Endothelial cell of umbilical vein (primary cell): ENCODE measurements around the gene EP400. TPM values are rescaled to one million over a fixed set of nuclear protein-coding genes. Genes with fewer than 3 reads are reported as not detected.

ENCODE experiments used
- BruUV-seq: library from RNA; stranded (reverse); fragments of 400-500 nt; replicated peaks from 2 replicates; lab custom pipeline; 2021; lab: Mats Ljungman, UMichigan
- CTCF ChIA-PET: fragments of 300-600, 350-600 bp; sonication (Branson Sonifier 250); formaldehyde crosslinking; loops from one replicate; lab custom pipeline; 2021; ENCODE audit warnings: antibody characterized with exemption, inconsistent platforms; lab: Charles Lee
- POLR2A ChIA-PET: fragments of 300-600, 350-600 bp; sonication (Branson Sonifier 250); formaldehyde crosslinking; loops from one replicate; lab custom pipeline; 2021; ENCODE audit warnings: antibody characterized with exemption, inconsistent platforms; lab: Charles Lee
- DNase-seq: peaks from one replicate; pipeline ENCODE4 v3.0.0-alpha.2; 2011; ENCODE audit warnings: low read depth, low spot score
- FAIRE-seq: peaks from 2 replicates; lab custom pipeline; 2011; peaks lifted over from hg19 to GRCh38; lab: Jason Lieb, UNC
- H2AFZ ChIP-seq: 2 replicates; pipeline ENCODE4 v1.6.0; 2012; ENCODE audit warnings: low read depth, low read length, control low read depth, inconsistent platforms
- H3K27ac ChIP-seq: 2 replicates; pipeline ENCODE4 v1.5.1; 2011; ENCODE audit warnings: low read depth, mild to moderate bottlenecking, control low read depth, low read length, moderate library complexity; ENCODE audit not compliant: insufficient read depth
- H3K27me3 ChIP-seq, 2 experiments: 2 replicates each; pipeline versions ENCODE4 v1.6.0 to v1.6.1; 2011; ENCODE audit warnings: low read length in 2 of 2, mixed read lengths in 1 of 2; ENCODE audit not compliant: control insufficient read depth in 2 of 2, insufficient read depth in 2 of 2
- H3K36me3 ChIP-seq, 2 experiments: 2 replicates in 1 of 2; 3 replicates in 1 of 2; pipeline ENCODE4 v1.5.1; 2011; ENCODE audit warnings: low read length in 2 of 2, mild to moderate bottlenecking in 1 of 2, moderate library complexity in 1 of 2; ENCODE audit not compliant: control insufficient read depth in 2 of 2, insufficient read depth in 2 of 2; ENCODE audit errors: extremely low read depth in 1 of 2
- H3K4me1 ChIP-seq: 3 replicates; pipeline ENCODE4 v1.5.1; 2011; ENCODE audit warnings: mild to moderate bottlenecking, low read length; ENCODE audit not compliant: control insufficient read depth, insufficient read depth; ENCODE audit errors: extremely low read depth
- H3K4me2 ChIP-seq: 2 replicates; pipeline ENCODE4 v1.6.1; 2011; ENCODE audit warnings: low read length, control low read depth, mixed read lengths; ENCODE audit not compliant: insufficient read depth
- H3K4me3 ChIP-seq, 3 experiments: fragments of 200-600 bp in 1 of 3; sonication (generic), shearing (Covaris generic) in 1 of 3; replicated peaks in 1 of 3; 2 replicates each; pipeline ENCODE4 v1.5.1; 2011 to 2016; ENCODE audit warnings: control low read depth in 3 of 3, low read length in 3 of 3, mild to moderate bottlenecking in 2 of 3, inconsistent platforms in 1 of 3, low read depth in 1 of 3, moderate library complexity in 1 of 3; ENCODE audit not compliant: insufficient read depth in 1 of 3
- H3K79me2 ChIP-seq: 2 replicates; pipeline ENCODE4 v1.6.0; 2012; ENCODE audit warnings: low read length, inconsistent platforms; ENCODE audit not compliant: control insufficient read depth, insufficient read depth
- H3K9ac ChIP-seq: replicated peaks from 2 replicates; pipeline ENCODE3; 2011; ENCODE audit warnings: low read length, control low read depth; ENCODE audit not compliant: insufficient read depth; ENCODE audit errors: extremely low read depth
- H3K9me1 ChIP-seq: replicated peaks from 3 replicates; pipeline ENCODE4 v1.6.0; 2011; ENCODE audit warnings: mild to moderate bottlenecking, low read length; ENCODE audit not compliant: control insufficient read depth, insufficient read depth; ENCODE audit errors: extremely low read depth
- H3K9me3 ChIP-seq: replicated peaks from 2 replicates; pipeline ENCODE4 v1.5.1; 2012; ENCODE audit warnings: low read length, inconsistent platforms; ENCODE audit not compliant: control insufficient read depth, insufficient read depth
- H4K20me1 ChIP-seq: replicated peaks from 2 replicates; pipeline ENCODE3; 2011; ENCODE audit warnings: mild to moderate bottlenecking, low read length; ENCODE audit not compliant: control insufficient read depth, insufficient read depth; ENCODE audit errors: extremely low read depth
- EZH2 ChIP-seq: IDR thresholded peaks from 2 replicates; pipeline ENCODE4 v1.6.1; 2012; ENCODE audit warnings: borderline replicate concordance, low read depth, mild to moderate bottlenecking, moderate library complexity, low read length, inconsistent platforms; ENCODE audit not compliant: severe bottlenecking
- MYC ChIP-seq: IDR thresholded peaks from one replicate; pipeline ENCODE4 v1.6.1; 2011; ENCODE audit warnings: mild to moderate bottlenecking, low read depth, low read length
- POLR2A ChIP-seq: IDR thresholded peaks from 2 replicates; pipeline ENCODE4 v1.6.1; 2012; ENCODE audit warnings: low read depth, mild to moderate bottlenecking, control low read depth, low read length
- dilution Hi-C: fragments of 300-500 bp; cut with MboI; formaldehyde crosslinking; loops from one replicate; pipeline ENCODE4 v1.15.0; 2019; ENCODE audit warnings: low sequenced_read_pairs; ENCODE audit not compliant: extremely low pct_ligation_motif_present
- intact Hi-C: fragments of 100-400 bp; cut with micrococcal nuclease; formaldehyde crosslinking; loops from one replicate; pipeline ENCODE4 v1.10.0; 2022
- polyA plus RNA-seq, 4 experiments: library from polyadenylated mRNA; depleted of rRNA in 3 of 4; stranded (reverse) in 3 of 4; unstranded in 1 of 4; fragments of >200 nt; gene quantifications; 2 replicates each; pipeline versions ENCODE4 v1.2.1 to v1.2.3, GENCODE V29; 2011 to 2012; ENCODE audit warnings: missing spikeins in 1 of 4
- total RNA-seq: library from RNA; stranded (reverse); gene quantifications from 2 replicates; pipeline ENCODE4 v1.2.3, GENCODE V29; 2021
- TF ChIP-seq, protein P1 (sequence below), 2 donors: IDR thresholded peaks; 1 replicate in 1 of 2; 2 replicates in 1 of 2; pipeline ENCODE4 v1.5.1; 2011; ENCODE audit warnings: low read length in 2 of 2, mild to moderate bottlenecking in 2 of 2, moderate library complexity in 2 of 2, control low read depth in 1 of 2, inconsistent platforms in 1 of 2, low read depth in 1 of 2; ENCODE audit not compliant: insufficient read depth in 1 of 2; ENCODE audit errors: extremely low read depth in 1 of 2

EP400 gene
- total and polyA plus RNA-seq, 2 donors (not counting 3 experiments of a cell fraction or from before 2014, with no cell fraction given) = 9.0 to 57.7 TPM

DNA sequence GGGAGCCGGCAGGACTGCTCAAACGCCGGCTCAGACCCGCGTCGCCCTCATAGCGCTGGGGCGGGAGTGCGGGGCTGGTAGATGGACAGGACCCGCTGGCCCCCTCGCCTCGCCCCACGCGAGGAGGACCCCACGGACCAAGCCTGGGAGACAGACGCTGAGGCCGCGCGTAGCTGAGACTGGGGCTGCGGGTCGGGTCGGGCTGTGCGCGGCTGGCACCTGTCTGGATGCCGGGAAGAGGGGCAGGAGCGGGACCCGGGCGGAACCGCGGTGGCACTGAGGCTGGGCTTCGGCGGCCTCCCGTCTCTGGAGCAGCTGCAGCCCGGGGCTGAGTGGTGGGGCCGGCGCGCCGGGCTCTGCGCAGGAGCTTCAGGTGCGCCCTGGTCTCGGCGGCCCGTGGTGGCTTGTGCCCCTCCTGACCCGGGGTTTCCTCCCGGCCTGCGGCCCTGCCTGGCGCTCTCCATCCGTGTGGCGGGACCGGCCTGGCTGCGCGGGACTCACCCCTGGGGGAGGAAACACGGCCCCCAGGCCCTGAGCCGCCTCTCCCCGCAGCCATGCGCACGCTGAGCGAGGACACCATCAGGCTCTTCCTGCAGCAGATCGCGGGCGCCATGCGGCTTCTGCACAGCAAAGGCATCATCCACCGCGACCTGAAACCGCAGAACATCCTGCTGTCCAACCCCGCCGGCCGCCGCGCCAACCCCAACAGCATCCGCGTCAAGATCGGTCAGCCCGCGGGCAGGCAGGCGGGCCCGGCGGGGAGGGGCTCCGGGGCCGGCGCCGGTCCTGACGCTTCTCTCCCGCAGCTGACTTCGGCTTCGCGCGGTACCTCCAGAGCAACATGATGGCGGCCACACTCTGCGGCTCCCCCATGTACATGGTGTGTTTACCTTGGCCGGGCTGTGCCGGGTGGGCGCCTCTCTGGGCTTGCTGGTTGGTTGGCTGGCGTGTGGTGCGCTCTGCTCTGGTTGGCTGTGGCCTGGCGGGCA is 41.4 kb upstream of the EP400 start:
- H3K4me2 ChIP-seq = no peak overlapping the region
- no peaks in the 10 kb centered on the region for H3K27me3 ChIP-seq
- H3K36me3 ChIP-seq = peaks cover 8 to 25% of the 10 kb centered on the region in 2 experiments
- TF ChIP-seq, protein P1, sequence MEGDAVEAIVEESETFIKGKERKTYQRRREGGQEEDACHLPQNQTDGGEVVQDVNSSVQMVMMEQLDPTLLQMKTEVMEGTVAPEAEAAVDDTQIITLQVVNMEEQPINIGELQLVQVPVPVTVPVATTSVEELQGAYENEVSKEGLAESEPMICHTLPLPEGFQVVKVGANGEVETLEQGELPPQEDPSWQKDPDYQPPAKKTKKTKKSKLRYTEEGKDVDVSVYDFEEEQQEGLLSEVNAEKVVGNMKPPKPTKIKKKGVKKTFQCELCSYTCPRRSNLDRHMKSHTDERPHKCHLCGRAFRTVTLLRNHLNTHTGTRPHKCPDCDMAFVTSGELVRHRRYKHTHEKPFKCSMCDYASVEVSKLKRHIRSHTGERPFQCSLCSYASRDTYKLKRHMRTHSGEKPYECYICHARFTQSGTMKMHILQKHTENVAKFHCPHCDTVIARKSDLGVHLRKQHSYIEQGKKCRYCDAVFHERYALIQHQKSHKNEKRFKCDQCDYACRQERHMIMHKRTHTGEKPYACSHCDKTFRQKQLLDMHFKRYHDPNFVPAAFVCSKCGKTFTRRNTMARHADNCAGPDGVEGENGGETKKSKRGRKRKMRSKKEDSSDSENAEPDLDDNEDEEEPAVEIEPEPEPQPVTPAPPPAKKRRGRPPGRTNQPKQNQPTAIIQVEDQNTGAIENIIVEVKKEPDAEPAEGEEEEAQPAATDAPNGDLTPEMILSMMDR (IDR thresholded peaks at IDR 0.05; ENCODE audit: extremely low read depth in 1 of 2, insufficient read depth in 1 of 2, low read depth in 1 of 2, low read length in 2 of 2) = no peak
- no peak for TF ChIP-seq MYC
- no peak for TF ChIP-seq POLR2A
- no peak for TF ChIP-seq EZH2
- no peak overlapping the region for H3K4me3 ChIP-seq
- intact Hi-C loops (no loop called here), dilution Hi-C loops (no loop called here)
- H3K9me1 ChIP-seq = no peaks in the 10 kb centered on the region
- CTCF ChIA-PET = no interaction called here
- no peaks in the 10 kb centered on the region for H3K9me3 ChIP-seq
- no peak overlapping the region for H3K9ac ChIP-seq
- H3K27ac ChIP-seq = no peak overlapping the region
- H3K79me2 ChIP-seq = no peaks in the 10 kb centered on the region
- no TSS peak for BruUV-seq
- POLR2A ChIA-PET = no interaction called here
- no peaks in the 10 kb centered on the region for H4K20me1 ChIP-seq
- FAIRE-seq = no peak
- peaks cover 12% of the 10 kb centered on the region for H3K4me1 ChIP-seq
- no peak overlapping the region for H2AFZ ChIP-seq
- DNase-seq = no peak
